Measurements from ENCODE around the gene TRAM2. TPM values are rescaled to one million over a fixed set of nuclear protein-coding genes. Genes with fewer than 3 reads are reported as not detected.

Gene TRAM2
- total and polyA plus RNA-seq, 9 of the 15 experiments (the other 6 are each of a cell fraction or from before 2014, with no cell fraction given), result 2.6 to 13.3 (median 8.9) TPM

DNA sequence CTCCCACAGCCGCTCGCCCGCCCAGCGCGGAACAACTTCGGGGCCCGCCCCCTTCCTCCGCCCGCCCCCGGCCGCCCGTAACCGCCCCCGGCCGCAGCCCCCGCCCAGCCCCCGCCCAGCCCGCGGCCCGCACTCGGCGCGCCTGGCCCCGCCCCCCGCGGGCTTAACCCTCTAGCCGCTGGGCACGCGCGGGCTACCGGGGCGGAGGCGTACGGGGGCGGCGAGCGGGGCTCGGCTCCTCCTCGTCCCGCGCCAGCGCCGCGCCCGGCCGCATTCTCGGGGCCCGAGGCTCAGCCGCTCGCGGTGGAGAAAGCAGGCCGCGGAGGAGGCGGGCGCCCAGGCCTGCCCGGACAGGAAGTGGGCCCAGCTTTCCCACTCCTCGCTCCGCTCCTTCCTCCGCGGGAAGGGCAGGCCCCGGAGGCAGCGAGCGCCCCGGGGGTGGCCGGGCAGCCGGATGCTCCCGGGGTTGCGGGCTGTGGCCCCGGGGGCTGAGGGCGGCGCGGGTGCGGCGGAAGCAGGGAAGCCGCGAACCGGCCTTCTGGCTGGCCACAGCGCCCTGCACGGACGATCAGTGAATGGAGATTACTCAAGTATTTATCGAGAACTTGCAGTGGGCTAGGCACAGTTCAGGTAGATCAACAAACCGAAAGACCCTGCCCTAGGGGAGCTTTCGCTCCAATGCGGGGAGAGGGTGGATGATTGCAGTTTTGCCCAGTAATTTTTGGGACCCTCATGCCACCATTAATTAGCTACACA is at the start of gene TRAM2 (continued):
- TF ChIP-seq, protein P1, sequence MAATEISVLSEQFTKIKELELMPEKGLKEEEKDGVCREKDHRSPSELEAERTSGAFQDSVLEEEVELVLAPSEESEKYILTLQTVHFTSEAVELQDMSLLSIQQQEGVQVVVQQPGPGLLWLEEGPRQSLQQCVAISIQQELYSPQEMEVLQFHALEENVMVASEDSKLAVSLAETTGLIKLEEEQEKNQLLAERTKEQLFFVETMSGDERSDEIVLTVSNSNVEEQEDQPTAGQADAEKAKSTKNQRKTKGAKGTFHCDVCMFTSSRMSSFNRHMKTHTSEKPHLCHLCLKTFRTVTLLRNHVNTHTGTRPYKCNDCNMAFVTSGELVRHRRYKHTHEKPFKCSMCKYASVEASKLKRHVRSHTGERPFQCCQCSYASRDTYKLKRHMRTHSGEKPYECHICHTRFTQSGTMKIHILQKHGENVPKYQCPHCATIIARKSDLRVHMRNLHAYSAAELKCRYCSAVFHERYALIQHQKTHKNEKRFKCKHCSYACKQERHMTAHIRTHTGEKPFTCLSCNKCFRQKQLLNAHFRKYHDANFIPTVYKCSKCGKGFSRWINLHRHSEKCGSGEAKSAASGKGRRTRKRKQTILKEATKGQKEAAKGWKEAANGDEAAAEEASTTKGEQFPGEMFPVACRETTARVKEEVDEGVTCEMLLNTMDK (IDR thresholded peaks at IDR 0.05; ENCODE audit: borderline replicate concordance, insufficient read depth, low read depth, low read length, poor library complexity, severe bottlenecking), result no peak
- TF ChIP-seq, protein P2, sequence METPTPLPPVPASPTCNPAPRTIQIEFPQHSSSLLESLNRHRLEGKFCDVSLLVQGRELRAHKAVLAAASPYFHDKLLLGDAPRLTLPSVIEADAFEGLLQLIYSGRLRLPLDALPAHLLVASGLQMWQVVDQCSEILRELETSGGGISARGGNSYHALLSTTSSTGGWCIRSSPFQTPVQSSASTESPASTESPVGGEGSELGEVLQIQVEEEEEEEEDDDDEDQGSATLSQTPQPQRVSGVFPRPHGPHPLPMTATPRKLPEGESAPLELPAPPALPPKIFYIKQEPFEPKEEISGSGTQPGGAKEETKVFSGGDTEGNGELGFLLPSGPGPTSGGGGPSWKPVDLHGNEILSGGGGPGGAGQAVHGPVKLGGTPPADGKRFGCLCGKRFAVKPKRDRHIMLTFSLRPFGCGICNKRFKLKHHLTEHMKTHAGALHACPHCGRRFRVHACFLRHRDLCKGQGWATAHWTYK (CRISPR knock-in tag; IDR thresholded peaks at IDR 0.05), result peak; percentile 17; the same call in 1 of the 2 replicates
- TF ChIP-seq, protein P3, sequence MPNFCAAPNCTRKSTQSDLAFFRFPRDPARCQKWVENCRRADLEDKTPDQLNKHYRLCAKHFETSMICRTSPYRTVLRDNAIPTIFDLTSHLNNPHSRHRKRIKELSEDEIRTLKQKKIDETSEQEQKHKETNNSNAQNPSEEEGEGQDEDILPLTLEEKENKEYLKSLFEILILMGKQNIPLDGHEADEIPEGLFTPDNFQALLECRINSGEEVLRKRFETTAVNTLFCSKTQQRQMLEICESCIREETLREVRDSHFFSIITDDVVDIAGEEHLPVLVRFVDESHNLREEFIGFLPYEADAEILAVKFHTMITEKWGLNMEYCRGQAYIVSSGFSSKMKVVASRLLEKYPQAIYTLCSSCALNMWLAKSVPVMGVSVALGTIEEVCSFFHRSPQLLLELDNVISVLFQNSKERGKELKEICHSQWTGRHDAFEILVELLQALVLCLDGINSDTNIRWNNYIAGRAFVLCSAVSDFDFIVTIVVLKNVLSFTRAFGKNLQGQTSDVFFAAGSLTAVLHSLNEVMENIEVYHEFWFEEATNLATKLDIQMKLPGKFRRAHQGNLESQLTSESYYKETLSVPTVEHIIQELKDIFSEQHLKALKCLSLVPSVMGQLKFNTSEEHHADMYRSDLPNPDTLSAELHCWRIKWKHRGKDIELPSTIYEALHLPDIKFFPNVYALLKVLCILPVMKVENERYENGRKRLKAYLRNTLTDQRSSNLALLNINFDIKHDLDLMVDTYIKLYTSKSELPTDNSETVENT (CRISPR knock-in tag; IDR thresholded peaks at IDR 0.05), result peak; percentile 61; the same call in 1 of the 2 replicates
- TF ChIP-seq ZSCAN32 (CRISPR knock-in tag; IDR thresholded peaks at IDR 0.05) (no peak), FIP1L1 (IDR thresholded peaks at IDR 0.05; ENCODE audit: low read depth, low read length, poor library complexity, severe bottlenecking) (peak; percentile 74), ZNF586 (CRISPR knock-in tag; conservative IDR thresholded peaks at IDR 0.05) (0 out of 2 replicates have a peak, but pooled peaks have one; percentile 30), KDM5B (IDR thresholded peaks at IDR 0.05; ENCODE audit: insufficient replicate concordance, low read depth, low read length) (peak; percentile 48), SIN3B (IDR thresholded peaks at IDR 0.05; ENCODE audit: low read depth) (peak; percentile 73), ZBTB1 (CRISPR knock-in tag; IDR thresholded peaks at IDR 0.05; ENCODE audit: borderline replicate concordance, low read depth) (peak; percentile 94), NR2C2 (CRISPR knock-in tag; IDR thresholded peaks at IDR 0.05) (0 out of 2 replicates have a peak, but pooled peaks have one; percentile 47), NR2C2 (tag; IDR thresholded peaks at IDR 0.05) (peak; percentile 58; the same call in 1 of the 2 replicates), CHD2 (IDR thresholded peaks at IDR 0.05; ENCODE audit: low read depth, low read length) (no peak), HDGF (IDR thresholded peaks at IDR 0.05) (no peak), NONO (IDR thresholded peaks at IDR 0.05; ENCODE audit: low read depth in 2 of 2, low read length in 1 of 2) (peak; percentile 79 to 91)
- TF ChIP-seq, protein P4, sequence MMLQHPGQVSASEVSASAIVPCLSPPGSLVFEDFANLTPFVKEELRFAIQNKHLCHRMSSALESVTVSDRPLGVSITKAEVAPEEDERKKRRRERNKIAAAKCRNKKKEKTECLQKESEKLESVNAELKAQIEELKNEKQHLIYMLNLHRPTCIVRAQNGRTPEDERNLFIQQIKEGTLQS (IDR thresholded peaks at IDR 0.05), result no peak
- TF ChIP-seq, protein P4 (CRISPR knock-in tag; conservative IDR thresholded peaks at IDR 0.05), result 0 out of 2 replicates have a peak, but pooled peaks have one; percentile 39
- TF ChIP-seq, protein P5, sequence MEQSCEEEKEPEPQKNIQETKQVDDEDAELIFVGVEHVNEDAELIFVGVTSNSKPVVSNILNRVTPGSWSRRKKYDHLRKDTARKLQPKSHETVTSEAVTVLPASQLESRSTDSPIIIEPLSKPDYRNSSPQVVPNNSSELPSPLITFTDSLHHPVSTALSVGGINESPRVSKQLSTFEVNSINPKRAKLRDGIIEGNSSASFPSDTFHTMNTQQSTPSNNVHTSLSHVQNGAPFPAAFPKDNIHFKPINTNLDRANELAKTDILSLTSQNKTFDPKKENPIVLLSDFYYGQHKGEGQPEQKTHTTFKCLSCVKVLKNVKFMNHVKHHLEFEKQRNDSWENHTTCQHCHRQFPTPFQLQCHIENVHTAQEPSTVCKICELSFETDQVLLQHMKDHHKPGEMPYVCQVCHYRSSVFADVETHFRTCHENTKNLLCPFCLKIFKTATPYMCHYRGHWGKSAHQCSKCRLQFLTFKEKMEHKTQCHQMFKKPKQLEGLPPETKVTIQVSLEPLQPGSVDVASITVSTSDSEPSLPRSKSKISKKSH (CRISPR knock-in tag; IDR thresholded peaks at IDR 0.05), result no peak
